ENCODE results near the gene DKK3.

Gene DKK3

DNA sequence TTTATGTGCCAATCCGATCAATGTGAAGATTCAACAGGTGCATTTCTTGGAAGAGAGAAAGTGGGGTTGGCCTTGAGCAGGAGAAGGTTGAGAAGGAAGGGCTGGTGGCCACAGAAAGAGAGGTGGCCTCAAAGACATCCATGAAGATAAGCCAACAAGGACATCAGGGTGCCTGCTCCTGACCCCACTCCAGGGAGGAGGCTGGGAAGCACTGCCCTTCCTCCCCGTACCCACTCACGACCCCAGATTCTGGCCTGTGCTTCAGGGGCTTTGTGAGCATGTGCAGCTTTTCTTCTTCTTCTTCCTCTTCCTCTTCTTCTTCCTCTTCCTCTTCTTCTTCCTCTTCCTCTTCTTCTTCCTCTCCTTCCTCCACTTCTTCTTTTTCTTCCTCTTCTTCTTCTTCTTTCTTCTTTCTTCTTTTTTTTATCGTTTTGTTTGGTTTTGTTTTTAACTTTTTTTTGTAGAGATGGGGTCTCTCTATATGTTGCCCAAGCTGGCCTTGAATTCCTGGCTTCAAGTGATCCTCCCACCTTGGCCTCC is 30.3 kb downstream of the DKK3 start:
- ATAC-seq (ENCODE audit: low read depth) (no peak), DNase-seq (ENCODE audit: low spot score) (no peak)
- no peak for TF ChIP-seq CTCF (IDR thresholded peaks at IDR 0.05; ENCODE audit: poor library complexity, severe bottlenecking)
- Histone ChIP-seq H3K27me3 (ENCODE audit: insufficient read depth, poor library complexity, severe bottlenecking) (no peaks in the 10 kb centered on the region), H3K4me3 (ENCODE audit: severe bottlenecking) (no peak overlapping the region), H3K27ac (ENCODE audit: poor library complexity, severe bottlenecking) (peak overlapping the region; percentile 98), H3K36me3 (ENCODE audit: low read depth) (peaks cover 21% of the 10 kb centered on the region), H3K4me1 (ENCODE audit: insufficient read depth, poor library complexity, severe bottlenecking) (peaks cover 53% of the 10 kb centered on the region), H3K9me3 (ENCODE audit: severe bottlenecking) (no peaks in the 10 kb centered on the region)

GRCh38 chr11:11977206-11977938 is 31.1 kb downstream of the DKK3 start:
- H3K27me3 ChIP-seq (ENCODE audit: insufficient read depth, poor library complexity, severe bottlenecking): no peaks in the 10 kb centered on the region
- no peaks in the 10 kb centered on the region for H3K9me3 ChIP-seq (ENCODE audit: severe bottlenecking)
- H3K36me3 ChIP-seq (ENCODE audit: low read depth): peaks cover 21% of the 10 kb centered on the region
- peaks cover 53% of the 10 kb centered on the region for H3K4me1 ChIP-seq (ENCODE audit: insufficient read depth, poor library complexity, severe bottlenecking)
- TF ChIP-seq CTCF (IDR thresholded peaks at IDR 0.05; ENCODE audit: poor library complexity, severe bottlenecking): no peak
- peak overlapping the region; percentile 98 for H3K27ac ChIP-seq (ENCODE audit: poor library complexity, severe bottlenecking)
- no peak overlapping the region for H3K4me3 ChIP-seq (ENCODE audit: severe bottlenecking)
- ATAC-seq (ENCODE audit: low read depth) (peak; percentile 93), DNase-seq (ENCODE audit: low spot score) (peak; percentile 82)

GRCh38 chr11:11976481-11977127 is 31.8 kb downstream of the DKK3 start:
- DNase-seq (ENCODE audit: low spot score) (no peak), ATAC-seq (ENCODE audit: low read depth) (no peak)
- H3K9me3 ChIP-seq (ENCODE audit: severe bottlenecking): no peaks in the 10 kb centered on the region
- no peak for TF ChIP-seq CTCF (IDR thresholded peaks at IDR 0.05; ENCODE audit: poor library complexity, severe bottlenecking)
- H3K4me1 ChIP-seq (ENCODE audit: insufficient read depth, poor library complexity, severe bottlenecking): peaks cover 53% of the 10 kb centered on the region
- H3K4me3 ChIP-seq (ENCODE audit: severe bottlenecking): no peak overlapping the region
- H3K27me3 ChIP-seq (ENCODE audit: insufficient read depth, poor library complexity, severe bottlenecking): no peaks in the 10 kb centered on the region
- peak overlapping the region; percentile 98 for H3K27ac ChIP-seq (ENCODE audit: poor library complexity, severe bottlenecking)
- peaks cover 24% of the 10 kb centered on the region for H3K36me3 ChIP-seq (ENCODE audit: low read depth)

GRCh38 chr11:11975201-11976092 is 33.0 kb downstream of the DKK3 start:
- Histone ChIP-seq H3K4me1 (ENCODE audit: insufficient read depth, poor library complexity, severe bottlenecking) (peaks cover 47% of the 10 kb centered on the region), H3K9me3 (ENCODE audit: severe bottlenecking) (no peaks in the 10 kb centered on the region), H3K27ac (ENCODE audit: poor library complexity, severe bottlenecking) (peak overlapping the region; percentile 98), H3K36me3 (ENCODE audit: low read depth) (peaks cover 29% of the 10 kb centered on the region), H3K4me3 (ENCODE audit: severe bottlenecking) (no peak overlapping the region), H3K27me3 (ENCODE audit: insufficient read depth, poor library complexity, severe bottlenecking) (no peaks in the 10 kb centered on the region)
- no peak for DNase-seq (ENCODE audit: low spot score)
- ATAC-seq (ENCODE audit: low read depth): no peak
- no peak for TF ChIP-seq CTCF (IDR thresholded peaks at IDR 0.05; ENCODE audit: poor library complexity, severe bottlenecking)

All from RWPE2 (cell line).